Ovary (tissue), 10 donors: ENCODE data around the gene MCUR1. TPM values are rescaled to one million over a fixed set of nuclear protein-coding genes. Genes with fewer than 3 reads are reported as not detected.
A peak's percentile ranks its signal among the peaks of the same experiment; 100 is the strongest.
"Not testable (repeated sequence)": the region's sequence is repeated elsewhere in the genome, so short reads cannot be mapped to it uniquely, and the experiment has no call there.

Experiments used
- DNase-seq, 5 donors: peaks; one replicate each; pipeline ENCODE4 v3.0.0-alpha.2; 2019 to 2020
- H3K27ac ChIP-seq, 2 donors: fragments of 200-600 bp; one replicate each; pipeline versions ENCODE4 v1.5.1 to v1.8.0; 2019 to 2022
- H3K27me3 ChIP-seq: fragments of 200-600 bp; one replicate; pipeline ENCODE4 v1.8.0; 2022
- H3K36me3 ChIP-seq: fragments of 200-600 bp; sonication (generic); one replicate; pipeline ENCODE4 v1.5.1; 2019
- H3K4me1 ChIP-seq: one replicate; pipeline ENCODE4 v1.8.1; 2013; ENCODE audit warnings: mild to moderate bottlenecking, moderate library complexity; ENCODE audit not compliant: insufficient read depth
- H3K4me3 ChIP-seq: fragments of 200-600 bp; sonication (generic); one replicate; pipeline ENCODE4 v1.5.1; 2017
- H3K9me3 ChIP-seq, 2 donors: fragments of 200-600 bp in 1 of 2; sonication (generic) in 1 of 2; one replicate each; pipeline versions ENCODE4 v1.5.1 to v1.8.1; 2013 to 2019; ENCODE audit warnings: mild to moderate bottlenecking in 1 of 2, moderate library complexity in 1 of 2
- CTCF ChIP-seq, 3 donors: fragments of 450-650 bp in 2 of 3; fragments of 200-600 bp in 1 of 3; IDR thresholded peaks; one replicate each; pipeline versions ENCODE4 v1.5.1 to v1.8.0; 2016 to 2022; ENCODE audit warnings: antibody characterized with exemption in 3 of 3, mild to moderate bottlenecking in 1 of 3
- EP300 ChIP-seq: sonication (generic); formaldehyde crosslinking; IDR thresholded peaks from one replicate; pipeline ENCODE4 v1.6.1; 2017; ENCODE audit warnings: antibody characterized with exemption
- POLR2A ChIP-seq: fragments of 450-650 bp; IDR thresholded peaks from one replicate; pipeline ENCODE4 v1.6.1; 2017; ENCODE audit warnings: antibody characterized with exemption, mild to moderate bottlenecking, moderate library complexity
- WGBS, 3 donors: extraction: QIAGEN DNeasy Blood & Tissue Kit in 1 of 3; methylation state at CpG; one replicate each; pipeline versions ENCODE4 v1.1.5 to v1.1.7; 2013 to 2017; 5-methylcytosine and 5-hydroxymethylcytosine counted together
- intact Hi-C, 4 donors: fragments of 100-400 bp; cut with DNase I; formaldehyde crosslinking; loops; one replicate each; pipeline versions ENCODE4 v1.11.0 to v1.15.1; 2022 to 2023
- long read RNA-seq, 3 donors: library from polyadenylated mRNA in 2 of 3; unstranded in 2 of 3; transcript quantifications; one replicate each; pipeline ENCODE4 v2.0.0 and lab custom pipeline, GENCODE V29; 2021 to 2026
- polyA plus RNA-seq, 2 donors: library from polyadenylated mRNA; stranded (reverse); fragments of 200-250 nt in 1 of 2; fragments of 350-450 nt in 1 of 2; fragmentation: Illumina TruSeq in 1 of 2; extraction: RNeasy Lipid Tissue Mini Kit (QIAGEN cat#74804) in 1 of 2; gene quantifications; one replicate each; pipeline ENCODE4 v1.2.3, GENCODE V29; 2013 to 2014
- total RNA-seq, 7 donors: library from RNA; depleted of rRNA in 2 of 7; stranded (reverse); fragments of >200 nt in 2 of 7; fragmentation: NEBNext Ultra II Directional in 3 of 7; extraction: Animal tissue kit (Norgen Biotek cat#: 25700) in 3 of 7; gene quantifications; one replicate each; pipeline versions ENCODE4 v1.1.0 to v1.2.4, GENCODE V29; 2016 to 2023
- donor health status: DM: no; HTN: no; CAD: no; lungs with moderate emphysema.
- donor health status: DM: no; HTN: no; CAD: no.
- donor health status: Bipolar disorder and iron deficiency.
- donor health status: DM: yes; HTN: yes; CAD: no.
- donor health status: DM: no; HTN: no; CAD: no.
- donor health status: DM: yes; HTN: yes; CAD: no.

The MCUR1 gene
- 10 to 100 TPM in 3 of 7 donors, 1 to 10 TPM in 4; 5.1 to 12.8 (median 9.3) TPM for total RNA-seq
- polyA plus RNA-seq = 10 to 100 TPM in 1 of 2 donors, 1 to 10 TPM in 1; 5.4 to 20.0 TPM
- long read RNA-seq, donor 1, full-length matches to known transcripts = 1 of 1 reads
- long read RNA-seq, donor 1, partial matches to known transcripts = 0 of 1 reads
- long read RNA-seq, donor 1, other reads (novel, unspliced or antisense) = 0 of 1 reads
- long read RNA-seq, donor 2, full-length matches to known transcripts = 28 of 28 reads
- long read RNA-seq, donor 2, partial matches to known transcripts = 0 of 28 reads
- long read RNA-seq, donor 2, other reads (novel, unspliced or antisense) = 0 of 28 reads
- long read RNA-seq, donor 3, full-length matches to known transcripts = 8 of 13 reads
- long read RNA-seq, donor 3, partial matches to known transcripts = 1 of 13 reads
- long read RNA-seq, donor 3, other reads (novel, unspliced or antisense) = 4 of 13 reads

GRCh38 chr6:13814176-13814937 lies at the start of gene MCUR1:
Gene MCUR1 (minus strand): TSS chr6:13814557. CDS start chr6:13814429, 128 bp downstream.
- 0 to 1% (median 0%) methylated on average over 29 to 81 of the region's 81 CpGs for WGBS, 3 donors
- H3K27me3 ChIP-seq = no peaks in the 10 kb centered on the region
- no peaks in the 10 kb centered on the region for H3K9me3 ChIP-seq
- peaks cover 12% of the 10 kb centered on the region for H3K4me1 ChIP-seq
- intact Hi-C loops = no loop called here
- no peaks in the 10 kb centered on the region for H3K36me3 ChIP-seq
- TF ChIP-seq CTCF (IDR thresholded peaks at IDR 0.05) (peak in 2 of 3 donors; percentile 29 to 40), EP300 (no peak), POLR2A (peak; percentile 71)
- DNase-seq = peak; percentile 78 to 88 (median 82)
- H3K4me3 ChIP-seq = peak within 1 kb of the TSS; percentile 55
- H3K27ac ChIP-seq = peak within 1 kb of the TSS; percentile 79 to 92

GRCh38 chr6:13863699-13864155 lies 49.4 kb upstream of the MCUR1 start:
- no peak overlapping the region for H3K4me3 ChIP-seq
- DNase-seq = no peak
- no peaks in the 10 kb centered on the region for H3K27me3 ChIP-seq
- WGBS, 3 donors = 35 to 63% (median 36%) methylated on average over 2 of the region's 2 CpGs
- no peaks in the 10 kb centered on the region for H3K9me3 ChIP-seq
- H3K4me1 ChIP-seq = peaks cover 1% of the 10 kb centered on the region
- H3K36me3 ChIP-seq = no peaks in the 10 kb centered on the region
- H3K27ac ChIP-seq = no peak overlapping the region
- TF ChIP-seq CTCF (IDR thresholded peaks at IDR 0.05) (no peak), EP300 (no peak)
- intact Hi-C loops = no loop called here

GRCh38 chr6:13860556-13861185 lies 46.3 kb upstream of the MCUR1 start:
- 85 to 90% (median 89%) methylated on average over 3 of the region's 3 CpGs for WGBS, 3 donors
- DNase-seq, H3K4me1 ChIP-seq, H3K27ac ChIP-seq, H3K36me3 ChIP-seq, H3K9me3 ChIP-seq, H3K27me3 ChIP-seq, H3K4me3 ChIP-seq, intact Hi-C loops: not testable (repeated sequence)

GRCh38 chr6:13859871-13860555 lies 45.7 kb upstream of the MCUR1 start:
- TF ChIP-seq EP300 = no peak
- no peak for TF ChIP-seq POLR2A
- TF ChIP-seq CTCF (IDR thresholded peaks at IDR 0.05) = no peak
- no peak overlapping the region for H3K4me3 ChIP-seq

More at GRCh38 chr6:13859871-13860555, 45.7 kb upstream of the MCUR1 start:
- no peak for DNase-seq
- Histone ChIP-seq H3K4me1 (peaks cover 1% of the 10 kb centered on the region), H3K36me3 (no peaks in the 10 kb centered on the region), H3K27ac (no peak overlapping the region), H3K27me3 (no peaks in the 10 kb centered on the region), H3K9me3 (no peaks in the 10 kb centered on the region)
- intact Hi-C loops = no loop called here
- WGBS, 3 donors = 18 to 21% (median 20%) methylated on average over 55 to 66 of the region's 66 CpGs
